ENCODE results near the gene C5orf15.
"Not testable (repeated sequence)": the region's sequence is repeated elsewhere in the genome, so short reads cannot be mapped to it uniquely, and the experiment has no call there.

C5orf15 gene

DNA sequence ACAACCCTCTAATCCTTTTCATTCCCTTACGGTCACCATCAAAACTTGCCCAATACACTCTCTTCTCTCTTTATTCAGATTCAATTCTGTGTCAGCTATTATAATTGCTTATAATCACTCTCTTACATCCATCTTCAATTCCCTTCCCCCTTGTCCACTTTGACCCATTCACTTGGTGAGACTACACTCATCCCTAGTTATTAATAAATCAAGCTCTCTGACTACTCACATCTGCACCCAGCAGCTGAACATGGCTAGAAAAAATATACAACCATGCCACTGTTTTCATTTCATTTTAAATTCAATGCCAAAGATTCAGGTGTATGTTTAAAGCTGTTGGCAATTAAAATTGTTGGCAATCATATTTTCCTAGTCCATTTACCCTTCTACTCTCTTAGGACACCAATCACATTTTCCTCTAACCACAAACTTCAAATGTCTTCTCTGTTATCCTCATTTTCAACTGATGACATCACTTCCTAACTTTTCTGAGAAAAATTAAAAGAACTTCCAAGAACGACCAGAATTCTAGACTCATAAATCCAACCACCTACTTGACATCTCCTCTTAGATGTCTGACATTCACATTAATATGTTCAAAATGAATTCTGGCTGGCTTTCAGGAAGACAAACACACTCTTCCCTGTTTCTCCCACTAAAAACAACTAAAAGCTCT lies 5.5 kb downstream of the C5orf15 start:
- no peak for DNase-seq (ENCODE audit: low read depth)

DNA sequence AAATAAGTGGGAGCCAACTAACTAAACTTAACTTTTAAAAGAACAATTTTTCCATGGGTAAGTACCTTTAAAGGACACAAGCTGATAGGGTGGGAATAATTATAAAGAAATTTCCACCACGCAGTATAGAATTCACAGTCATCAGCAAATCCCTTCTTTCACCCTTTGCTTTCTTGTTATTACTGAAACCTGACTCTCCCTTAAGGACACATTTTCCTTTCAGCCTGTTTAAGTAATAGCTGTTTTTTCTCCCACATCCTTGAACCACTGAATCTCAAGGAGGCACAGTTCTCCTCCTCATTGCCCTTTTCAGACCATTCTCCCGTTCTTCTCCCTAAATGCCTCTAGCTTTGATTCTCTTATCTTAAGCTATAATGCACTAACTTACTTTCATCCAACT lies 6.3 kb downstream of the C5orf15 start:
- no peak for DNase-seq (ENCODE audit: low read depth)

- DNase-seq (ENCODE audit: low read depth): no peak
Observed at GRCh38 chr5:133959643-133960042, 8.8 kb downstream of the C5orf15 start.

DNA sequence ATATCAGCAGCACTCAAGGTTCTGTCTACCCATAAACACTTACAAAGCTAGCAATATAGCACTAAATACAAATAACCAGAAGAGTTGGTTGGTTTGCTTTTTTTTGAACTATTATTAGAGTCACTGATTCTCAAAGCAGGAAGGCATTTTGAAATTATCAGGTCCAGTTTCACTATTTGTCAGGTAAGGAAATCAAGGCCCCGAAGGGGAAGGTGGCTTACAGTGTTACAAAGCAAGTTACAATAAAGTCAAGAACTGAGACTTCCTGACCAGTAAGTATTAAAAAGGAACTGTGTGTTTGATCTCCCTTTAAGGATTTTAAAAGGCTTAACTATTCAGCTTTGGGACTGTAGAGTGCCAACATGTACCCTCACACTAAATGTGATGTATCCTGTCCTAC lies 10.8 kb downstream of the C5orf15 start:
- DNase-seq (ENCODE audit: low read depth): no peak

GRCh38 chr5:133957080-133957479 lies 11.3 kb downstream of the C5orf15 start:
- no peak for DNase-seq (ENCODE audit: low read depth)

DNA sequence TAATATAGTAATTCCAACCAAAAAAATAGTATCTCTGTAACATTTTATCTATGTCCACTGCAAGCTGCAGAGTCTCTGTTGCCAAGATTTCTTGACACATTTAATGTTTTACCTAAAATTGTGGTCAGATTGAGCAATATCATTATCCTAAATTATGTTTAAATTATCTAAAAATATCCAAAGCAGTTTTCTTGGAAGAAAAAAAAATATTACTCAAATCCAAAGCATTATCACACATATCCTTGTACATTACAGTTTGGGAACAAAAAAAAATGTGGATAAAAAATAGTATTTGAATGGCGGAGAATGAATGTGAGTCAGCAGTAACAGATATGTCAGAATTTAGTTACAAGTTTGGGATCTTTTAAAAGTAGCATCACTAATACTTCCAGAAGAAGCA lies 12.2 kb downstream of the C5orf15 start:
- DNase-seq (ENCODE audit: low read depth): not testable (repeated sequence)

DNA sequence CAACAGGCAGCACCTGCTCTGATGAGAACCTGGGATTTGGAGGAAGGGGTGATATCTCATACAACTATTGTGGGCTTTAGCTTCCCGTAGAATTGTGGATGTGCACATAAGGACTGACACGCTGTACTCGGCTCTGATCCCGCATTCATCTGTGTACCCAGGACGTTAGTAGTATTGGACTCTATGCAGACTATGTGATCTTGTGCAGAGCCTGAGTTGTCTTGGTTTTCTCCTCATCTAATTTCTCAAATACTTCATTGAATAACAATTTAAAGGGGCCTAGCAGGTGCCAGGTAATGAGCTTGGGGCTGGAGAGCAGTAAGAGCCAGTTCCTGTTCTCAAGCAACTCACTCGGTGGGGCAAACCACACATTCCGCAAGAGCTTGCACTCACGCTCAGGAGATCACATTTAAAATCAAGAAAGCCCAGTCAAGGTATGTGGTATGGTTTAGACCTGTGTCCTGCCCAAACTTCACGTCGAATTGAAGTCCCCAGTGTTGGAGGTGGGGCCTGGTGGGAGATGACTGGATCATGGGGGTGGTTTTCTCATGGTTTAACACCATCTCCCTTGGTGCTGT lies 14.8 kb downstream of the C5orf15 start:
- no peak for DNase-seq (ENCODE audit: low read depth)

DNA sequence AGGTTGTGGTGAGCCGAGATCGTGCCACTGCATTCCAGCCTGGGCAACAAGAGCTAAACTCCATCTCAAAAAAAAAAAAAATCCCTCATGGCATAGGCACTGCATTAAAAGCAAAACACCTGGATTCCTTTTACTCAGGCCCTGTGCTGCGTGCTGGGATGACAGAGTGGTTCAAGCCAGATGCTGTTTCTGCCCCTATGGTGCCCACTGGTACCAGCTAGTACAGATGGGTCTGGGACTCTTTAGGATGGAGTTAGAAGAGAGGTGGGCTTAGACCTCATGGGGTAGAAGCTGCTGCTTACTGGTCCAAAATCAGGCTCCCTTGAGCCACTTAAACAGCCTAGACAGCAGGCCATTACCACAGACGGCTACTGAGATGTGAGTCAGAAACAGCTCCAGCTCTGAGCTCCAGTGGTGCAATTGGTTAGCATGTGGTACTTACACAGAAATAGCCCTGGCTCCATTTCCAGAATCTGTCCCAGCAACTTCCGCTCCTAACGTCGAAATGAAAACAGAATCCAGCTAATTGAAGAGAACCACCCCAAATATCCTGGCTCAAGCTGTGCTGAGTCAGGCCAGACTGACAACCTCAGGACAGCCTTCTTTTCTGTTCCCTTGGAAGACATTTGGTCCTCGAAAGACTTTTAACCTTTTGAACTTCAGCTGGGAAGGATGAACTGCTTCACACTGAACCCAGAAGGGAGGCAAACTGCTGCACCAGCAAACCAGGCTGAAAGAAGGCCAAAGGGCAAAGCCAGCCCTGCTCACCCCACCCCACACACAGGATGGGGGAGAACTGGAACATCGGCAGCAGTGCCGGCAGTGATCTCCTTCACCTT lies 15.5 kb downstream of the C5orf15 start:
- DNase-seq (ENCODE audit: low read depth): peak; percentile 90

DNA sequence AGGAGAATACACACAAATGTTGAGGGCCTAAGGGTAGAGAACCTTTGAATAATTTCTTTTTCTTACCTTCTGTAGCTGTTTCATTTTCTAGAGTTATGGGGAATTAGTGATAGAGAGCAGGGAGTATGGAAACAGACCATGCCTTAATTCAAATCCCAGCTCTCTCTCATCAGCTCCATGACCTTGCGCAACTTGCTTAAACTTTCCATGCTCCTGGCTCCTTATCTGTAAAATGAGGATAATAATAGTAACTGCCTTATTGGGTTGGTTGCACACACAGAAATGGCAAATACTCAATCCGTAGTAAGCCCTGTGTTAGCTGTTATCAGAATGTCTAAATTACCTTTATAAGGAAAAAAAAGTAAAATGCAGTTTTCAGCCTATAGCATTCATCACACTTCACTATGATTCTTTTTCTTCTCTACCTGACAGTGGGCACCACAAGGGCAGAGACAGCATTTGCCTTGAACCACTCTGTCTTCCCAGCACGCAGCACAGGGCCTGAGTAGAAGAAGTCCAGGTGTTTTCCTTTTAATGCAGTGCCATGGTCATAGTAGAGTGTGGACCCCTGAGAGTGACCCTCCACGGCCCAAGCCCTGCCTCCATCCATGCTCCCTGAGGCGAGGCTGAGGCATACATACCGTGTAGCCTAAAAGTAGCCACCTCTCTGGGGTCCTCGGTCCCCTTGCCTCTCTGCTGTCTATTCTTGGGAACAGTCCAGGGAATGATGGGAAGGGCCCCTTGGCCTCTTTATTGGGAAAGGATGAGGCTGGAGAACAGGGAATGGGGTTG lies 17.4 kb downstream of the C5orf15 start:
- no peak for DNase-seq (ENCODE audit: low read depth)

- no peak for DNase-seq (ENCODE audit: low read depth)
Observed at GRCh38 chr5:133948721-133949120, 19.7 kb downstream of the C5orf15 start.

DNA sequence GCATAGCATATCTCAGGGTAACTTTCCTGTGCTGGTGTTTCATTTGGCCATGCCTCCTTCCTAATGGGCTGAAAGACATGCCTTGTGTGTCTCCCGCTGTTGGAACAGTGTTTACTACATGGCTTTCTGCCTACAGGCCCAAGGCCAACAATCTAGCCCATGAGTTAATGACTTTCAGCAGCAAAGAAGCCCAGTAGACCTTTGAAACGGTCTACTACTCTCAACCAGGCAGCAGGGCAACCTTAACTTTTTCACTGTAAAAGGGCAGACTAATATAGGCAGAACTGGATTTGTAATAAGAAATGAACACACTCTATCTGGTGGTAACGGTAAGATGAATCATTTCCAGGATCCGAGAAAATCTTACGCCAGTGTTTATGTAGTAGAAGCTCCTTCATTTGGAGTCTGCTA lies 21.0 kb downstream of the C5orf15 start:
- no peak for DNase-seq (ENCODE audit: low read depth)

- no peak for DNase-seq (ENCODE audit: low read depth)
Observed at GRCh38 chr5:133945568-133945967, 22.9 kb downstream of the C5orf15 start.

- DNase-seq (ENCODE audit: low read depth): no peak
Observed at GRCh38 chr5:133944263-133945185, 23.9 kb downstream of the C5orf15 start.

GRCh38 chr5:133943475-133943817 lies 25.0 kb downstream of the C5orf15 start:
- no peak for DNase-seq (ENCODE audit: low read depth)

GRCh38 chr5:133942614-133943474 lies 25.6 kb downstream of the C5orf15 start:
- DNase-seq (ENCODE audit: low read depth): no peak

GRCh38 chr5:133941456-133942196 lies 26.8 kb downstream of the C5orf15 start:
- no peak for DNase-seq (ENCODE audit: low read depth)

GRCh38 chr5:133939668-133940067 lies 28.8 kb downstream of the C5orf15 start:
- DNase-seq (ENCODE audit: low read depth): no peak

DNA sequence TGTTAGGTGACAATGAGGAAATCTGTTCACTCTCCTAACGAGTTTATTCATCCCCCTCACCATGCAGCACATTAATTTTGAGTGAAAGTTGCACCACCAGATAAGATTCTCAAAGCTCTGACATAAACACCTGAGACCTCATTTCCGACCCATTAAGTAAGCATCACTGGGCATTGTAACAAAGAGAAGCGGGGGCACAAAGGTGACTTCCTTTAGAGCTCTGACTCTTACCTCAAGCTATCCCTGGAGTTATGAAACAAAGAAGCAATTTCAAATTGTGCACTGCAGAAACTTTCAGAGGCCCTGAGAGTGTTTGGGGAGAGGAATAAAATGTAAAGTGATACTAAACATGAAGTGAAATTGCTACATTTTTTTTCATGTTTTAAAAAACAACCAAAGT lies 29.5 kb downstream of the C5orf15 start:
- DNase-seq (ENCODE audit: low read depth): no peak

DNA sequence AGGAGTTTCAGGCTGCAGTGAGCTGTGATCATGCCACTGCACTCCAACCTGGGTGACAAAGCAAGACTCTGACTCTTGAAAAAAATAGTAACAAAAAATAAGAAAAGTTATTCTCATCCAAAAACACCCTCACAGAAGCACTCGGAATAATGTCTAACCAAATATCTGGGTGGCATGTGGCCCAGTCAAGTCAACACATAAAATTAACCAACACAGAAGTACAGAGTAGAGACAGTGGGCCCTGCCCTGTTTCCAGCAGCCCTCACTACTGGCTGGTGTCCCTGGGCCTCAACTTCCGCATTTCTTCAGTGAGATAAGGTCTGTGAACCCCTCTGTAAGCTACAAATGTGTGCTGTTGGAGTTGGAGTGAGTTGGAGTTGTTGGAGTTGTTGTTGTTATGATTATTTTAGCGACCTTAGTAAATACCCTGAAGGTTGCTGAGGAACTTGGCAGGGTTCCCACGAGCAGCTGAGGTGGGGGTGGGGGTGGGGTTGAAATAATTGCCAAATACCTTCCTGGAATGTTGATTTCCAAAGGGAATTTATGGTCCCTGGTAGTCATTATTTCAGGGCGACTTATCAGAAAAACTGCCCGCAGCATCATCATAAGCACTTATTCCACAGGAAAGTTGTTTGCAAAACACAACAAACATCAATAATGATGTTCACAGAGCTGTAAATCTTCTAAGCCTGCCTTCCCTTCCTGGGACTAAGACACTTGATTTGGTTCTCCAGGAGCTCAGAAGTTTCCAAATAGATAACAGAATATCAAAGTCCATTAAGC lies 30.2 kb downstream of the C5orf15 start:
- no peak for DNase-seq (ENCODE audit: low read depth)

All from non-pigmented ciliary epithelial cell (primary cell).